ENCODE measurements around the gene SDR42E1. TPM values are rescaled to one million over a fixed set of nuclear protein-coding genes. Genes with fewer than 3 reads are reported as not detected.

Gene SDR42E1, protein sequence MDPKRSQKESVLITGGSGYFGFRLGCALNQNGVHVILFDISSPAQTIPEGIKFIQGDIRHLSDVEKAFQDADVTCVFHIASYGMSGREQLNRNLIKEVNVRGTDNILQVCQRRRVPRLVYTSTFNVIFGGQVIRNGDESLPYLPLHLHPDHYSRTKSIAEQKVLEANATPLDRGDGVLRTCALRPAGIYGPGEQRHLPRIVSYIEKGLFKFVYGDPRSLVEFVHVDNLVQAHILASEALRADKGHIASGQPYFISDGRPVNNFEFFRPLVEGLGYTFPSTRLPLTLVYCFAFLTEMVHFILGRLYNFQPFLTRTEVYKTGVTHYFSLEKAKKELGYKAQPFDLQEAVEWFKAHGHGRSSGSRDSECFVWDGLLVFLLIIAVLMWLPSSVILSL
- 2.8 TPM for total RNA-seq

DNA sequence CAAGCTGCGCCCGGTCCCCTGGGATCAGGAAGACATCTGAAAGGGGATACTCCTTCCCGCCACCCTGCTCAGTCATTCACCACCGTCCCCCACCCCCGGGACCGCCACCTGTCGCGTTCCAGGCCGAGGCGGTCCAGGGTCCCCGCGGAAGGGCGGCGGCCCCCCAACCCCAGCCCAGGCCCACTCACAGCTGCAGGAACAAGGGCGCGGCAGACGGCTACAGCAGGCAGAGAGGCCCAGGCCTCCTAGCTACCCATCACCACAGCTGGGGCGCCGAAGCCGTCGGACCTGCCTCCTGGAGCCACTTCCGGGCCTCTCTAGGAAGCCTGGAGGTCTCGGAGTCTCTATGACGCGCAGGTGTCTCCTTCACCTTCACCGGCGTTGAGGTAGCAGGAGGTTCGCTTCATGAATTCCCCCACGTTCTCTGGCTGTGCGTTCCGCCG lies at the start of gene SDR42E1:
TSS of gene SDR42E1 (minus strand) at position 272 of the 443 bp plus-strand sequence. CDS start 10,612 bp downstream, outside the sequence.
- Histone ChIP-seq H3K27me3 (ENCODE audit: insufficient read depth, low read length) (peaks cover 16% of the 10 kb centered on the region), H3K9me3 (ENCODE audit: low read depth, low read length) (no peaks in the 10 kb centered on the region), H3K4me1 (ENCODE audit: insufficient read depth, low read length) (peaks cover 10% of the 10 kb centered on the region), H3K4me3 (ENCODE audit: low read length) (peak within 1 kb of the TSS; percentile 48)

DNA sequence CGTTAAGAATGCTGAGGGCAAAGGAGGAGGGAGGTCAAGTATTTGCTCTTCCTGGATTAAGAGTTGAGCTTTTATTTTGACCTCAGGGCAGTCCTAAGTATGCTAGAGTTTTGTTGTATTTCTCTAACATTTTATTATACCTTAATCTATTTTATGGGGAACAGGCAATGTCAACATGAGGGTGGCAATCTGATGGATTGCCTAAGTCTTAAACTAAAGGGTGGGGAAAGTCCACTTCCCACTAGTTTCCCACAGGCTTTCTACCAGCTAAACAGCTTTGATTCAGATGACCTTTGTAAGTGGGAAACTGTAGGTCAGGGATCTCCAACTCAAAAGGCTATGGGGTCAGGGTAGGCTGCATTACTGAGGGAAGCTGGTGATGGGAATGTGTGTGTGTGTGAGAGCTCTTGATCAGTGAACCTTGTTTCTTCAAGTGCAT lies 48.7 kb upstream of the SDR42E1 start:
- Histone ChIP-seq H3K27me3 (ENCODE audit: insufficient read depth, low read length) (peaks cover 3% of the 10 kb centered on the region), H3K9me3 (ENCODE audit: low read depth, low read length) (no peaks in the 10 kb centered on the region), H3K4me1 (ENCODE audit: insufficient read depth, low read length) (no peaks in the 10 kb centered on the region), H3K4me3 (ENCODE audit: low read length) (no peak overlapping the region)

DNA sequence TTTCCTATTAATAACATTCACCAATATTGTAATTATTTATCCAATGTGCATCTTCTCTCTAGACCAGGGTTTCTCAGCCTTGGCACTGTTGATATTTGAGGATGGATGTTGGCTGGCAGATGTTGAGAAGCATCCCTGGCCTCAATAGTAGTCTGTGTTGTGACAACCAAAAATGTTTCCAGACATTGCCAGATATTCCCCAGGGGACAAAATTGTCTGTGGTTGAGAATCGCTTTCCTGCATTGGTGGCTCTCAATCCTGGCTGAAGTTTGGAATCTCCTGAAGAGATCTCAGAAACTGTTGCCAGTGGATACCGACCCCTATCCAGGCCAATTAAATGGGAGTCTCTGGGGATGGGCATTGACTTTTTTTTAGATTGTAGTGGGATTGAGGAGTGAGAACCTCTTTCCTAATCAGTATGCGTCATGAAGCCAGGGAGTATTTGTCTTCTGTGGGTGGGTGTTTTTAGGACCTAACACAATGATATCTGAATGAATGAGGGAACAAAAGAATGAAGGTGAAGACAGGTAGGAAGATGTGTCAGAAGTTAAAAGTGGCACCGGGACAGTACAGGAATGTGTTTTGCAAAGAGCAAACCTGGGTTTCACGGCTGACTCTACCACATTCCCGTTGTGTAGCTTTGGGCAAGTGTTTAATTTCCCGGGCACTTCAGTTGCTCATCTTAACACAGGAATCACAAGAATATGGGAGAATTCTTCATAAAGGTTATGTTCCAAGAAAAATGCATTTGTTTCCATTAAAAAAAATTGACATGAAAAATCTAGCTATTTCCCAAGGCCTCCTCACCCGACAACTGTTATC lies 48.1 kb upstream of the SDR42E1 start:
- H3K4me1 ChIP-seq (ENCODE audit: insufficient read depth, low read length) = no peaks in the 10 kb centered on the region
- no peaks in the 10 kb centered on the region for H3K9me3 ChIP-seq (ENCODE audit: low read depth, low read length)
- no peak overlapping the region for H3K4me3 ChIP-seq (ENCODE audit: low read length)
- H3K27me3 ChIP-seq (ENCODE audit: insufficient read depth, low read length) = peaks cover 3% of the 10 kb centered on the region

DNA sequence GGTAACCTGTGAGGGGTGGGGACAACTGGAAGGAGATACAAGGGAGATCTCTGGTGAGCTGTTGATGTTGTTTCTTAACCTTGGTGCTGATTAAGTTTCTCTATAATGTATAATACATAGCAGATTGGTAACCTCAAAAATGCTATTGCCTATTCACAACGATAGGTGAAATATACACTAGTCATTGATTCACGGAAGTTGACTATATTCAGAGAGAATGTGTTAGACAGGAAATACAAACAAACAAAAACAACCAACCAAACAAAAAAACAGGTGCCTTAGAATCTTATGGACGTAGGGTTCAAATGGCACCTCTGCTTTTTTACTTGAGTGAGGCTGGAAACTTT lies 45.3 kb upstream of the SDR42E1 start:
- Histone ChIP-seq H3K4me1 (ENCODE audit: insufficient read depth, low read length) (no peaks in the 10 kb centered on the region), H3K27me3 (ENCODE audit: insufficient read depth, low read length) (peaks cover 3% of the 10 kb centered on the region), H3K4me3 (ENCODE audit: low read length) (no peak overlapping the region), H3K9me3 (ENCODE audit: low read depth, low read length) (no peaks in the 10 kb centered on the region)

DNA sequence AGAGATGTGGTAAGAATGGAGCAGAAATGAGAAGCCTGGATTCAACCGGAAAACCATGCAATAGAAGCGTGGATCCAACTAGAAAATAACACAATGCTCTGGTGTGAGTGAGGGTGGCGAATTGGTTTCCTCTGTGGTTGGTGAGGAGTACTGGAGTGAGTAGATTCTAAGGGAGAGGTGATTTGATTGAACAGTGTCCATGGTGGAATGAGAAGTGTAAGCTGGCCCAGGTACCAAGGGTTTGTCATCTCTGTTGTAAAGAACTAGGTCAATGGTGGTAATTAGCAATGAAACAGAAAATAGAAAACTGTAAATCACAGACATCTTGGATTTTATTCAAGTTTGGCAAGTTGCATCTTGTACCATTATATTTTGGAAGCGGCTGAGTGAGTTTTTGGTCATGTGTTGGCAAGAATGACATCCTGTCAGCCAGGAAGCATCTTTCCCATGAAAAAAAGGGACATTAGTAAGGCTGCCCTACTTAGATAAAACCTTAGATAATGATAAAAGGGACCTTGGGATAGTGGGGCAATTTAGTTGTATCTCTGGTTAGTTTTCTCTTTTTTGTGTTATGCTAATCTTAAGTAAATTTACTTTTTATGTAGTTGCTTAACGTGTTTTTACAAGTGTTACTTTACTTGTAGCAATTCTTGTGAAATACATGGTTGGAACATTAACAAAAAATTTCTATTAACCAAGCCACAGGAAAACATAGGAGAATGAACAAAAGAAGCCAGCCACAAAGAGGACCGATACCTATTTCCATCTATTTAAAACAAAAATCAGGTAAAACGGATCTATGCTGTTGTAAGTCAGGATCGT lies 44.7 kb upstream of the SDR42E1 start:
- H3K27me3 ChIP-seq (ENCODE audit: insufficient read depth, low read length) = peaks cover 3% of the 10 kb centered on the region
- no peaks in the 10 kb centered on the region for H3K9me3 ChIP-seq (ENCODE audit: low read depth, low read length)
- H3K4me3 ChIP-seq (ENCODE audit: low read length) = no peak overlapping the region
- H3K4me1 ChIP-seq (ENCODE audit: insufficient read depth, low read length) = no peaks in the 10 kb centered on the region

DNA sequence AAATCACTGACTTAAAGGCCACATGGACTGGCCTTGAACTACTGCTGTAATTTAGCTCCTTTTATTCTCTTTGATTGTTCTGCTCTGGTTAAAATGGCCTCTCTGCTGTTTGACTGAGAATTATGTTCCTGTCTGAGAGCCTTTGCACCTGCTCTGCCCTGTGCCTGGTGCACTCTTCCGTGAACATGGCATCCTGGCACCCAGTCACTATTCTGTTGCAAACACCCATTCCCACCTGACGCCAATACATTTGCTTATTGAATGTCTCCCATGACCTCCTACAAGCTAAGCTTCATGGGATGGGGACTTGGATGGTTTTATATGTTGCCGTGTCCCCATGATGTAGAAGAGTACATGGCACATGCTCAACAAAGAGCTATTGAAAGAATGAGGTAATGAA lies 43.8 kb upstream of the SDR42E1 start:
- Histone ChIP-seq H3K9me3 (ENCODE audit: low read depth, low read length) (no peaks in the 10 kb centered on the region), H3K27me3 (ENCODE audit: insufficient read depth, low read length) (no peaks in the 10 kb centered on the region), H3K4me1 (ENCODE audit: insufficient read depth, low read length) (no peaks in the 10 kb centered on the region), H3K4me3 (ENCODE audit: low read length) (no peak overlapping the region)

DNA sequence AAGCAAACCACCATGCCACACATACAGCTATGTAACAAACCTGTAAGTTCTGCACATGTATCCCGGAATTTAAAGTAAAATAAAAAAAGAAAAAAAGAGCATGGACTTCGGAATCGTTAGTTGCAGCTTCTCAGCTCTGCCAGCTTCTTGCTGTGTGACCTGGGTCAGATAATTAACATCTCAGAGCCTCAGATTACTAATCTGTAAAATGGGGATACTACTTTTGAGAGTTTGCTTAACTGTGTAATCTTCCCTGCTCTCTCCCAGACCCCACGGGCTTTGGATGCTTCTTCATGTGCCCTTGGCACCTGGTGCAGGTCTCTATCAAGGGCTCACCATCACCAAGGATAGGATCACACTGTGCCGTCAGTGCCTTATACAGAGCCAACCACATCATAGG lies 40.4 kb upstream of the SDR42E1 start:
- Histone ChIP-seq H3K4me1 (ENCODE audit: insufficient read depth, low read length) (no peaks in the 10 kb centered on the region), H3K27me3 (ENCODE audit: insufficient read depth, low read length) (no peaks in the 10 kb centered on the region), H3K9me3 (ENCODE audit: low read depth, low read length) (no peaks in the 10 kb centered on the region), H3K4me3 (ENCODE audit: low read length) (no peak overlapping the region)

DNA sequence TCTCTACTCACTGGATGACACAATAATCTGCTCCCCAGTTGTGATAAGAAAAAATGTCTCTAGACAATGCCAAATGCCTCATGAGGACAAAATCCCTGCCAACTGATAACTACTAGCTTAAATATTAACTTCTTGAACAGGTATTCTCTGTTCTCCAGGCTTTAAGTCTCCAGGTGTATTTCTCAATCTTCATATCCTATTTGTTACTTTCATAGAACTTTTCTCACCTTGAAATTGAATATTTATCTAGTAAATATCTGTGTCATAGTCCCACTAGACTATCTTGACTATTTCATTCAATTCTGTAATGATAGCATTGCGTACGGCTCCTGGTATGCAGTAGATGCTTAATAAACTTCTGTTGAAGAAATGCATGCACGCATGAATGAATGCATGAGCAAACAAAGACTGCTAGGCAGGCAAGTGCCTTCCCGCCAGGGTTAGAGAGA lies 39.7 kb upstream of the SDR42E1 start:
- no peaks in the 10 kb centered on the region for H3K4me1 ChIP-seq (ENCODE audit: insufficient read depth, low read length)
- no peaks in the 10 kb centered on the region for H3K27me3 ChIP-seq (ENCODE audit: insufficient read depth, low read length)
- H3K9me3 ChIP-seq (ENCODE audit: low read depth, low read length) = no peaks in the 10 kb centered on the region
- no peak overlapping the region for H3K4me3 ChIP-seq (ENCODE audit: low read length)

DNA sequence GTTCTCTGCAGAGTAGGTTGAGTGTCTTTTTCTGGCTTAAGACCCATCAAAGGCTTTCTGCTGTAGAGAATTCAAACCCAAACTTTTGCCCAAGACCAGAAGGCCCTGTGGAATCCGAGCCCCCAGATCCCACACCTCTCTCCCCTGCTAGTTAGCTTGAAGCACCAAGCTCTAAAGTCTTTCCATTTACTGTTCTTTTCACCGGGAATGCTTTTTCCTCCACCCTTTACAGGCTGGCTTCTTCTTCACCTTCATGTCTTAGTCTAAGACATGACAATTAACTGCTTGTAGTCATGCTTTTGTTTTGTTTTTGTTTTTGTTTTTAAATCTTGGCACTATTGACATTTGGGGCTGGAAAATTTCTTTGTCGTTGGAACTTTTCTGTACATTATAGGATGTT lies 39.2 kb upstream of the SDR42E1 start:
- H3K4me1 ChIP-seq (ENCODE audit: insufficient read depth, low read length) = no peaks in the 10 kb centered on the region
- no peaks in the 10 kb centered on the region for H3K27me3 ChIP-seq (ENCODE audit: insufficient read depth, low read length)
- H3K4me3 ChIP-seq (ENCODE audit: low read length) = no peak overlapping the region
- H3K9me3 ChIP-seq (ENCODE audit: low read depth, low read length) = no peaks in the 10 kb centered on the region

DNA sequence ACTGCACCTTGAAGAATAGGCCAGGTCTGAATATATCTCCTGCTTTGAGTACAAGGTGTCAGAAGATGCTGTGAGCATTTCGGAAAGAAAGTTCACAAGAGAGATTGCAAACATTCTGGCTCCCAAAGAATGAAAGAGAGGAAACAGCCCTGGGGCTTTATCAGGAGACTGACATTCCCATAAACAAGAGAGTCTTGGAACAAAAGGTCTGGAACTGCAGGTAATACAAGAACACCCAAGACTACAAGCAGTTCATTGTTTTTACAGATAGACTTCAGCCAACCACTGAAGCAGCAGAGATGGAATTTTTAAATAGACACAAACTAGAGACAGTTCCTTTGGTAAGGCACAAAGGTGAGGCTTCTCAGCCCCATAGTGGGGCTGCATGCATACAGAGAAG lies 38.2 kb upstream of the SDR42E1 start:
- Histone ChIP-seq H3K9me3 (ENCODE audit: low read depth, low read length) (no peaks in the 10 kb centered on the region), H3K4me1 (ENCODE audit: insufficient read depth, low read length) (no peaks in the 10 kb centered on the region), H3K27me3 (ENCODE audit: insufficient read depth, low read length) (no peaks in the 10 kb centered on the region), H3K4me3 (ENCODE audit: low read length) (no peak overlapping the region)

DNA sequence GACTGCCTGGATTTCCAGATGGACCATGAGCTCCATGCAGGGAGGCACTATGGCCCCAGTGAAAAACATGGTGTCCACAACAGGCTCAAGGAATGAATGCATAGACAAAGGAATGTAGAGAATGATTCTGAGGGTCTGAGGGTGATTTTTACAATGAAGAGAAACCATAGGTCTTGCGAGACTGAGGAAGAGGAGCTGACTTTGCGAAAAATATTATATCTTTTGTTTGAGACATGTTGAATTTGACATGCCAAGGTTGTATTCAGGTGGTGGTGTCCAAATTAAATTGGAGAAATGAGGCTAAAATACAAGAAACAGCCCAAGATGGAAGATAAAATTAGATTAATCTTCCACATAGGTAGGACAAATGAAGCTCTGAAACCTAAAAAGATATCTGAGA lies 36.5 kb upstream of the SDR42E1 start:
- no peaks in the 10 kb centered on the region for H3K4me1 ChIP-seq (ENCODE audit: insufficient read depth, low read length)
- no peaks in the 10 kb centered on the region for H3K27me3 ChIP-seq (ENCODE audit: insufficient read depth, low read length)
- H3K9me3 ChIP-seq (ENCODE audit: low read depth, low read length) = no peaks in the 10 kb centered on the region
- H3K4me3 ChIP-seq (ENCODE audit: low read length) = no peak overlapping the region

DNA sequence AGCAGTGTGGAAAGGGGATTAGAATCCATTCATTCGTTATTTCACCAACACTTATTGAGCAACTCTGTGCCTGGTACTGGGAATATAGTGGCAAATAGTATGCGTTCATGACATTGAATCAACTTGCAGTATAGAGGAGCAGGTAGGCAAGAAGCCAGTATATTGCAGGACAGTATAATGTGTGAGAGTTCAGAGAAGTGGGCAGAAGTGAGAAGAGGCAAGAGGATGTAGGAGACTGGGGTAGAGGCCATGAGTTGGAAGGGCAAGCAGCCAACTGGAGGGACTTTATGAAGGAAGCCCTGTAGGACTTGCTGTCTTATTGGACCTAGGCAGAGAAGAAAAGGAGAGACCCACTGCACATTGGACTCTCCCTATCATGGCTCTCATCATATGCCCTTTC lies 36.1 kb upstream of the SDR42E1 start:
- H3K27me3 ChIP-seq (ENCODE audit: insufficient read depth, low read length) = no peaks in the 10 kb centered on the region
- H3K9me3 ChIP-seq (ENCODE audit: low read depth, low read length) = no peaks in the 10 kb centered on the region
- H3K4me3 ChIP-seq (ENCODE audit: low read length) = no peak overlapping the region
- no peaks in the 10 kb centered on the region for H3K4me1 ChIP-seq (ENCODE audit: insufficient read depth, low read length)

DNA sequence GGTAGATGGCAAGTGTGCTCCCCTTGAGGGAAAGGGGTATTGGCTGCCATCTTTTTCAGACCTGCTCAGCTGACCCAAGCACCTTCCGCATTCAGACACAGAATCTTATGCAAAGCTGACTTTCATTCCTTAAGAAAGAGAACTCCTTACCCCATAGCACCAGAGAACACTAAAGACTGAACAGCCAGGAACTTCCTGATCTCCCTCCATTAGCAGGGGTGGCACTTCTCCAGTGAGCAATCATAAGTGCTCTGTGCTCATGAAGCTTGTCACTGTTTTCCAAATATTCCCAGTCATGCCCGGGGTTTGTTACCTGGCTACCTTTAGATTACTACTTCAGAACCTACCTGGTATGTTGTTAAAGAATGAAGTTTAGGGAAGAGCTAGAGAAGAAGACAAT lies 35.7 kb upstream of the SDR42E1 start:
- Histone ChIP-seq H3K4me3 (ENCODE audit: low read length) (no peak overlapping the region), H3K27me3 (ENCODE audit: insufficient read depth, low read length) (no peaks in the 10 kb centered on the region), H3K4me1 (ENCODE audit: insufficient read depth, low read length) (no peaks in the 10 kb centered on the region), H3K9me3 (ENCODE audit: low read depth, low read length) (no peaks in the 10 kb centered on the region)

DNA sequence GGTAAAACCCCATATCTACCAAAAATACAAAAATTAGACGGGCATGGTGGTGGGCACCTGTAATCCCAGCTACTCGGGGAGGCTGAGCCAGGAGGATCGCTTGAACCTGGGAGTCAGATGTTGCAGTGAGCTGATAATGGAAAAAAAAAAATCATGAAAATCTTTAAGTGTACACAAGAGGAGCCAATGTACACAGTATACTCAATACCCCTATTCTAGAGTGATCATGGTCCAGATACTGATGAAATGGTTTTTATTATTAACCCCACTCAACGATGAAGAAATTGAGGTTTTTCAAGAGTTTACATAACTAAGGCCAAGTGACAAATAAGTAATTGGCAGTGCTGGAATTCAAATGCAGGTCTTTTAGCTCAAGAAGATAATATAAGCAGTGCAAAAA lies 35.3 kb upstream of the SDR42E1 start:
- no peaks in the 10 kb centered on the region for H3K27me3 ChIP-seq (ENCODE audit: insufficient read depth, low read length)
- no peaks in the 10 kb centered on the region for H3K9me3 ChIP-seq (ENCODE audit: low read depth, low read length)
- no peak overlapping the region for H3K4me3 ChIP-seq (ENCODE audit: low read length)
- H3K4me1 ChIP-seq (ENCODE audit: insufficient read depth, low read length) = no peaks in the 10 kb centered on the region

DNA sequence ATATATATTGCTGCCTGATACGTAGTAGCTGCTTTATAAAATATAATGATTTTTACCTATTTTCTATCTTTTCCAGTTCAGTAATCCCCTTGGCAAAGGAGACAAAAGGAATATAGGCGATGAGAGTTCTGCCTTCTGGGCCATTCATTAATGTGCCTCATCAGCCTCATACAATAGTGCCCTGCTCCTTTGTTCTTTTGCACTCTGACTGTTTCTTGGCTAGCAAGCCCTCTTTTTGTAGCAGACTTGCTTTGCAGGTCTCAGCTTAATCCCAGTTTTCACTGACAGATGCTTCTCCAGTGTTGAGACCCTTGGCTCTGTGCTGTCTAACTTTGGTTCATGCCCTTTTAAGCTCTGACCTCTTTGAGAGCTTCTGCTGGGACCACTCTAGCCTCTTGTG lies 34.2 kb upstream of the SDR42E1 start:
- Histone ChIP-seq H3K9me3 (ENCODE audit: low read depth, low read length) (no peaks in the 10 kb centered on the region), H3K4me3 (ENCODE audit: low read length) (no peak overlapping the region), H3K4me1 (ENCODE audit: insufficient read depth, low read length) (no peaks in the 10 kb centered on the region), H3K27me3 (ENCODE audit: insufficient read depth, low read length) (no peaks in the 10 kb centered on the region)
